GM04504 (cell line): ENCODE results near the gene DUSP16.
"Not testable (repeated sequence)": the region's sequence is repeated elsewhere in the genome, so short reads cannot be mapped to it uniquely, and the experiment has no call there.

Experiments used
- DNase-seq: peaks from one replicate; pipeline ENCODE4 v3.0.0-alpha.2; 2012; ENCODE audit warnings: low read depth

The DUSP16 gene

DNA sequence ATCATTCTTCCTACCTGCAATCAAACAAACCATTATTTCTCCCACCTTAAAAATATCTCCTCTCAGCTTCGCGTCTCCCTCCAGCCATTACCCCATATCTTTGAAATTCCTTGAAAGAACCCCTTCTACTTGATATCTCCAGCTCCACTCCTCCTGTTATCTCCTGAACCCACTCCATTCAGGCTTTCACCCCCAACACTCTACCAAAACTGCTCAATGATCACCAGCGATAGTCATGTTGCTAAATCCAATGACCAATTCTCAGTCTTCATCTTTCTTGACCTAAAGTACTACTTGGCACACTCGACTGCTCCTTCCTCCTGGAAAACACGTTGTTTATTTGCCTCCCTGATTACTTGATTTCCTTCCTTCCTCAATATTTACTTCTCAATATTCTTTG, 70.1 kb downstream of the DUSP16 start:
- DNase-seq: no peak

GRCh38 chr12:12491606-12492005, 71.1 kb downstream of the DUSP16 start:
- no peak for DNase-seq

DNA sequence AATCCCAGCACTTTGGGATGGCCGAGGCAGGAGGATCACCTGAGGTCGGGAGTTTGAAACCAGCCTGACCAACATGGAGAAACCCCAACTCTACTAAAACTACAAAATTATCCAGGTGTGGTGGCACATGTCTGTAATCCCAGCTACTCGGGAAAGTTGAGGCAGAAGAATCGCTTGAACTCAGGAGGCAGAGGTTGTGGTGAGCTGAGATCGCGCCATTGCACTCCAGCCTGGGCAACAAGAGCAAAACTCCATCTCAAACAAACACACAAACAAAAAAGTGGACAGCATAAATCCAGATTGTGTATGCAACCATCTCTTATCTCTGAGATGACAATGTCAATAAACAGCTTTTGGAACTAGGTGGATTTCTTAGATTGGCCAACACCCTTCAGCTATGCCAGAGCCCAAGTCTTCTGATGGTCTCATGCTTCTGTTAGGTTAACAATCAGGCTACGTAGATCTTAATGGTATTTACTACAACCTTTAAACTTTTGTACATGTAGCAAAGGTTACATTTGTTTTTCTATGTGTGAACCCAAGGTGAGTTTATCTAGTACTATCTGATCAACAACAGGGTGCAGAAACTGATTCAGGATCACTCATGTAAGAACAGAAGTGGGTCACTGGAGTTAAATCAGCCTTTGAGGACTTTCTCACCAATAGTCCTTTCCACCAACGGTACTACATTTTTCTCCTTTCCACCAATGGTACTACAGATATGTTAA, 73.7 kb downstream of the DUSP16 start:
- no peak for DNase-seq

GRCh38 chr12:12488296-12488695, 74.4 kb downstream of the DUSP16 start:
- no peak for DNase-seq

DNA sequence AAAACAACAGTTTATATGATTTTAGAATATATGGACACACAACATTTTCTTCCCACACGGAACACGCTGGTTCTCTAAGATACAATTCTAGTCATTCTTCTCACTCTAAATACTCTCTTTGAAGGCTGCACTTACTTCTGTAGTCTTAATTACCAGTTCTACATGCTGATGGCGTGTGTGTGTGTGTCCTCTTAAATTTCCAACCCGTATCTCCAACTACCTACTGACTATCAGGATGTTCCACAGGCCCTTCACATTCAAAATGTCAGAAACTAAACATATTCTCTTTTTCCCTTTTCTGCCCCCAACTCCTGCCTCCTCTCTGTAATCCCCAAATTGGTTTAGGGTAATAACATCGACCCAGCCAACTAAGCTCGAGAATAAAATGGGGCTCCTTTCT, 75.2 kb downstream of the DUSP16 start:
- no peak for DNase-seq

DNA sequence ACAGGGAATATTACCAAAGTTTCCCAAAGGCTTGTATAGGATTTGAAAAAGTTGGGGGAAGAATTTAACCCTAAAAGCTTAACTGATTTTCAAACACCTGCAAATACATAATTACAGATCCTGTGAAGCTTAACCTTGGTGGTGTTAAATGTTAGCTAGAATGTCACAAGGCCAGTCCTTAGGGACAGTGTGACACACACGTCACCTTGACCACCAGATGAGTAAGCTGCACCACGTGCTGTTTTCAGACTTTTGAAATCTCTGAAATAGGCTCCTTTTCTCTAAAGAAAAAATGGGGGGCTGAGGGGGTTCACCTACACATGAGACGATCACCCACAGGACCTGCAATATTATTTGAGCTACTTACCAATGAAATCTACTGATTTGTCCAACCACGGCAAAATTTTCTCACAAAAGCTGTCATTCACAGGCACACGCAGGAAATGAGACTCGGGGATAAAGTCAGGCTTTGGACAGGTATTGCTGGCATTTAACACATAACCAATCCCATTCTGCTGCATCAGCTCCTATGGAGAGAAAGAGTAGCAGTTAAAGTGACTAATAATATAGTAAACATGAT, 75.9 kb downstream of the DUSP16 start:
- no peak for DNase-seq

DNA sequence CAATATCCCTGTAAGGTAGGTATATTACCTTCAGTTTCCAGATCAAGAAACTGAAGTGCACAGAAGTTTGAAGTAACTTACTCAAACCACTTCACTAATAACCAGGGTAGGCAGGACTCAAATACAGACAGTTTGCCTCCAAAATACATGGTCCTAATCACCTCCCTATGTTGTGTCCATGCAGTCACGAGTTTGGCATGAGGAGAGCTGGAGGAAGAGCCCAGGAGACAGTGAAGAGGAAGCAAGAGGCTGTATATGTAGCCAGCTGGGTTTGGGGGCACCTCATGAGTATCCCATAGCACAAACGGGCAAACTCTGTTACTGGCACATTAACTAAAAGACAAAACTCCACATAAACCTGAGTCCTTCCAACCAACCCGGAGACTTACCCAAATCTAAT, 79.2 kb downstream of the DUSP16 start:
- DNase-seq: no peak

- DNase-seq: no peak
Observed at GRCh38 chr12:12482959-12483358, 79.7 kb downstream of the DUSP16 start.

DNA sequence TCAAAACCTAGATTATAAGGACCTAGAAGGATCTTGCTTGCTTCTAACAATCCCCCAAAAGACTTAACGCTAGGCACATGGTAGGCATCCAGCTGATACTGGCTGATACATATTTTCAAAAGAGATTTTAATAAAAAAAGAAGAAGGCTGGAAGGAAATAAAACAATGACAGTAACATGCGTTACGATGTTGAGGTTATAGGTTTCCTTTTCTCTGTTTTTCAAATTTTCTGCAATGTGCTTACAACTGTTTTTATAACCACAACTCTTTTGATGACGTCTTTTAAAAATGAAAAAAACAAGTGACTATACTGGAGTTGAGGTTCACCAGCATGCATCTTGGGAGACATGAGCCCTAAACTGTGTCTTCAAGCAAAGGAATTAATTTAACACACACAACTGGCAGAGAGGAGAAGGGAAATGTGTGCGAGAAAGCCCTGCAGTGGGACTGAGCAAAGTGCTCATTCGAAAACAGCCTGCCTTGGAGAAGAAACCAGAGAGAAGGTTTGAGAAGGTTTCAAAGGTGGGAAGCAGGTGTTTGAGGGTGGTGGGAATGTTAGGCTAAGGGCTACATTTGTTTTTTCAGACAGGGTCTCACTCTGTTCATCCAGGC, 80.4 kb downstream of the DUSP16 start:
- DNase-seq: no peak

- no peak for DNase-seq
Observed at GRCh38 chr12:12481631-12482030, 81.0 kb downstream of the DUSP16 start.

- DNase-seq: no peak
Observed at GRCh38 chr12:12480074-12480473, 82.6 kb downstream of the DUSP16 start.

DNA sequence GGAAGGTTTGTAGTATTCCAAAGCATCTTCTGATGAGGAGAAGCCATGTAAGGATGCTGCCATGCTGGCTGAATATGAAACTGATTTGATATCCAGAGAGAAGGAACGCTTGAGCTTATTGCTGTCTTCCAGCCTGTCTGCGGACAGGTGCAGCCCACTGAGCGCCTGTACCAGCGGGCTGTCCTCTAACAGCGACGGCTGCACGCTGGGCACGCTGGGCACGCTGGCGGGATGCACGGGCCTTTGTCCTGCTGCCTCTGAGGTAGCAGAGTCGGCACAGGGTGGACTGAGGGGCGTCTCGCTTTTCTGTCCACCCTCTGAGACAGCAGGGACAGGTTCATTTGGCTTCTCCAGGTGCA, 85.2 kb downstream of the DUSP16 start:
- DNase-seq: no peak

DNA sequence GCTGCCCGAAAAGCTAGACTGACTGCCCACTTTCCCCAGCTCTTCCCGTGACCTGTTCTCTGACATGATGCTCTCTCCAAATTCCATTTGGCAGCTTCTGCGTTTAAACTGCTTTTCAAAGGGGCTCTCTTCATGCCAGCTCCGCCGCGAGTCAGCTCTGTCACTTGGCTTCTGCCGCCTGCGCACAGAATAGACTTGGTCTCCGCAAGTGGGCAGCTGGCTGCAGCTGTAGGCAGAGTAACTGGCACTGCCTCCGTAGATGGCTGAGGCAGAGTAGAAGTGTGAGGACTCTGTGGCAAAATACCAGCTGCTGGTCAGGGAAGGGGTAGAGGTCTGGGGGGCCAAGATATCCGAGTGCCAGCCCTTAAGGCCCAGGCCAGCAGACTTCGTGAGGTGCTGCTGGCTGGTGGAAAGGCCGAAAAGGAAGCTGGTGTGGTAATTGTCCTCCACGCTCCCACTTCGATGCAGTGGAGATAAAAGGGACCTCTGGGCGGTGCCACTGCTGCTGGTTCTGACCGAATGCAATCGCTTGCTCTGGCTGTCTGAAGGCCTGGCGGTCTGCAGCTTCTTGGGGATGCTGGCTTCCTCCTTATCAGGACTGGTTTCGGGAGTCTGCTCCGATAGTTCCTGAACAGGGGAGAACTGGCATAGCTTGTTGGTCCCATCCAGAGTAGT, 85.7 kb downstream of the DUSP16 start:
- DNase-seq: no peak

- DNase-seq: no peak
Observed at GRCh38 chr12:12474931-12475795, 87.5 kb downstream of the DUSP16 start.

GRCh38 chr12:12474471-12474928, 88.2 kb downstream of the DUSP16 start:
- no peak for DNase-seq

- no peak for DNase-seq
Observed at GRCh38 chr12:12473223-12473622, 89.4 kb downstream of the DUSP16 start.

DNA sequence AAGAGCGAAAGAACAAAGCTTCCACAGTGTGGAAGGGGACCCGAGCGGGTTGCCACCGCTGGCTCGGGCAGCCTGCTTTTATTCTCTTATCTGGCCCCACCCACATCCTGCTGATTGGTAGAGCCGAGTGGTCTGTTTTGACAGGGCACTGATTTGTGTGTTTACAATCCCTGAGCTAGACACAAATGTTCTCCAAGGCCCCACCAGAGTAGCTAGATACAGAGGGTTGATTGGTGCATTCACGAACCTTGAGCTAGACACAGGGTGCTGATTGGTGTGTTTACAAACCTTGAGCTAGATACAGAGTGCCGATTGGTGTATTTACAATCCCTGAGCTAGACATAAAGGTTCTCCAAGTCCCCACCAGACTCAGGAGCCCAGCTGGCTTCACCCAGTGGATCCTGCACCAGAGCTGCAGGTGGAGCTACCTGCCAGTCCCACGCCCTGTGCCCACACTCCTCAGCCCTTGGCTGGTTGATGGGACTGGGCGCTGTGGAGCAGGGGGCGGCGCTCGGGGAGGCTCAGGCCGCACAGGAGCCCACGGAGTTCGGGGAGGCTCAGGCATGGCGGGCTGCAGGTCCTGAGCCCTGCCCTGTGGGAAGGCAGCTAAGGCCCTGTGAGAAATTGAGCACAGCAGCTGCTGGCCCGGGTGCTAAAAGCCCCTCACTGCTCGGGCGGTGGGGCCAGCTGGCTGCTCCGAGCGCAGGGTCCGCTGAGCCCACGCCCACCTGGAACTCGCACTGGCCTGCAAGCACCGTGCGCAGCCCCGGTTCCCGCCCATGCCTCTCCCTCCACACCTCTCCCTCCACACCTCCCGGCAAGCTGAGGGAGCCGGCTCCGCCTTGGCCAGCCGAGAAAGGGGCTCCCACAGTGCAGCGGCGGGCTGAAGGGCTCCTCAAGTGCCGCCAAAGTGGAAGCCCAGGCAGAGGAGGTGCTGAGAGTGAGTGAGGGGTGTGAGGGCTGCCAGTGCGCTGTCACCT, 90.4 kb downstream of the DUSP16 start:
- DNase-seq: not testable (repeated sequence)

GRCh38 chr12:12470751-12471306, 91.8 kb downstream of the DUSP16 start:
- no peak for DNase-seq

GRCh38 chr12:12469386-12469785, 93.3 kb downstream of the DUSP16 start:
- no peak for DNase-seq

DNA sequence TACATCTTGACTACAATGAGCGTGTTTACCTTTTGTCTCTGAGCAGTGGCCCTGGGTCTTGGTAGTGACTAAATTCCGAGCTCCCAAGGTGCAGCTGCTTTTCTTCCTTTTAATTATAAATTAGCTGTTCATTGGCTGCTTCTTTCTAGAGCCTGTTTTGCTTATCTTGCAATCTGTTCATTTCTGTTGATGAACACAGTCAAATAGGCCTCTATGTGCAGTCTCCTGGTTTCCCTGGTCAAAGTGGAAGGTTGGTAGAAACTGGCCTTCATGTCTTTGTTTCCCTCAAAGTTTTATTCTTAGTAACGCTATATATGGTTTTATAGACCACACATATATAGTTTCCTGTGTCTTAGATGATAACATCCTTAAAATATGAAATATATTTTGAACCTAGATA, 94.1 kb downstream of the DUSP16 start:
- no peak for DNase-seq
